ENCODE data around the gene FTO. TPM values are rescaled to one million over a fixed set of nuclear protein-coding genes. Genes with fewer than 3 reads are reported as not detected.

The FTO gene
- total RNA-seq, 2 donors from 2014 or later = 47.5 to 50.4 TPM

DNA sequence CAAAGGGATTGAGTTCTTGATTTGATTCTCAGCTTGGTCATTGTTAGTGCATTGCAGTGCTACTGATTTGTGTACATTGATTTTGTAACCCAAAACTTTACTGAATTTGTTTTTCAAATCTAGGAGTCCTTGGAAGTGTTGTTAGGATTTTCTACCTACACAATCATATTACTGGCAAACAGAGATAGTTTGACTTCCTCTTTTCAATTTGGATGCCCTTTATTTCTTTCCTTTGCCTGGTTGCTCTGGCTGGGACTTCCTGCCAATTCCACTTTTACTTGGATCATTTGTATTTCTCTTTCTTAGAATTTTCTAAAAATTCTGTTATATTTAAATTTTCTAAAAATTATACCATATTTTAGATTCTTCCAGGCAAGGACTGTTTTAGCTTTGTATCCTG lies 151.1 kb downstream of the FTO start:
- H3K27me3 ChIP-seq = no peaks in the 10 kb centered on the region
- H3K9me3 ChIP-seq = no peaks in the 10 kb centered on the region
- TF ChIP-seq CTCF (IDR thresholded peaks at IDR 0.05) (no peak), POLR2A (IDR thresholded peaks at IDR 0.05) (no peak)
- no peaks in the 10 kb centered on the region for H3K4me1 ChIP-seq
- no peaks in the 10 kb centered on the region for H3K36me3 ChIP-seq (replicated peaks in 1 of 2; ENCODE audit: insufficient read depth in 1 of 2, low read depth in 2 of 2)
- DNase-seq (no peak), ATAC-seq (no peak)
- H3K4me3 ChIP-seq = no peak overlapping the region
- no peak overlapping the region for H3K27ac ChIP-seq
- intact Hi-C loops (cut with DNase I) = no loop called here

- Histone ChIP-seq H3K36me3 (replicated peaks in 1 of 2; ENCODE audit: insufficient read depth in 1 of 2, low read depth in 2 of 2) (no peaks in the 10 kb centered on the region), H3K27ac (no peak overlapping the region), H3K4me3 (no peak overlapping the region), H3K4me1 (no peaks in the 10 kb centered on the region), H3K9me3 (no peaks in the 10 kb centered on the region), H3K27me3 (no peaks in the 10 kb centered on the region)
- 94% methylated on average over 1 of the region's 1 CpG for WGBS, 2 donors
- TF ChIP-seq CTCF (IDR thresholded peaks at IDR 0.05) = no peak
- no peak for TF ChIP-seq POLR2A (IDR thresholded peaks at IDR 0.05)
- intact Hi-C loops (cut with DNase I) = no loop called here
- DNase-seq = no peak
- no peak for ATAC-seq
Observed at GRCh38 chr16:53855511-53855910, 151.6 kb downstream of the FTO start.

DNA sequence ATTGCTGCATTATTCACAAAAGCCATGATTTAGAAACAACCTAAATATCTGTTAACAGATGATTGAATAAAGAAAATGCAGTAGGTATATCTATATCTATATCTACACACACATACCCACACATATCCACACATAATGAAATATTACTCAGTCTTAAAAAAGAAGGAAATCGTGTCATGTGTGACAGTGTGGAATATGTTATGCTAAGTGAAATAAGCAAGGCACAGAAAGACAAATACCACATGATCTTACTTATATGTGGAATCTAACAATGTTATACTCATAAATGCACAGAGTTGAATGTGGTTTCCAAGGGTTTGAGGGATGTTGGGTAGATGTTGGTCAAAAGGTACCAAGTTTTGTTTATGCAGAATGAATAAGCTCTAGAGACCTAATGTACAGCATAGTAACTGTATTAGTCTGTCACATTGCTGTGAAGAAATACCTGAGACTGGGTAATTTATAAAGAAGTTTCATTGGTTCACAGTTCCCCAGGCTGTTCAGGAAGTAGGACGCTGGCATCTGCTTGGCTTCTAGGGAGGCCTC lies 156.1 kb downstream of the FTO start:
- ATAC-seq (no peak), DNase-seq (no peak)
- intact Hi-C loops (cut with DNase I) = no loop called here
- Histone ChIP-seq H3K36me3 (replicated peaks in 1 of 2; ENCODE audit: insufficient read depth in 1 of 2, low read depth in 2 of 2) (no peaks in the 10 kb centered on the region), H3K27me3 (no peaks in the 10 kb centered on the region), H3K9me3 (no peaks in the 10 kb centered on the region), H3K4me3 (no peak overlapping the region), H3K4me1 (no peaks in the 10 kb centered on the region), H3K27ac (no peak overlapping the region)
- no peak for TF ChIP-seq POLR2A (IDR thresholded peaks at IDR 0.05)
- no peak for TF ChIP-seq CTCF (IDR thresholded peaks at IDR 0.05)
- WGBS, 2 donors = 97 to 100% methylated on average over 2 of the region's 2 CpGs

- no peaks in the 10 kb centered on the region for H3K27me3 ChIP-seq
- intact Hi-C loops (cut with DNase I) = no loop called here
- TF ChIP-seq CTCF (IDR thresholded peaks at IDR 0.05) = no peak
- TF ChIP-seq POLR2A (IDR thresholded peaks at IDR 0.05) = no peak
- H3K9me3 ChIP-seq = no peaks in the 10 kb centered on the region
- H3K27ac ChIP-seq = no peak overlapping the region
- no peaks in the 10 kb centered on the region for H3K36me3 ChIP-seq (replicated peaks in 1 of 2; ENCODE audit: insufficient read depth in 1 of 2, low read depth in 2 of 2)
- DNase-seq = no peak
- no peaks in the 10 kb centered on the region for H3K4me1 ChIP-seq
- 88 to 92% methylated on average over 2 of the region's 2 CpGs for WGBS, 2 donors
- no peak for ATAC-seq
- H3K4me3 ChIP-seq = no peak overlapping the region
Observed at GRCh38 chr16:53863861-53864260, 159.9 kb downstream of the FTO start.

DNA sequence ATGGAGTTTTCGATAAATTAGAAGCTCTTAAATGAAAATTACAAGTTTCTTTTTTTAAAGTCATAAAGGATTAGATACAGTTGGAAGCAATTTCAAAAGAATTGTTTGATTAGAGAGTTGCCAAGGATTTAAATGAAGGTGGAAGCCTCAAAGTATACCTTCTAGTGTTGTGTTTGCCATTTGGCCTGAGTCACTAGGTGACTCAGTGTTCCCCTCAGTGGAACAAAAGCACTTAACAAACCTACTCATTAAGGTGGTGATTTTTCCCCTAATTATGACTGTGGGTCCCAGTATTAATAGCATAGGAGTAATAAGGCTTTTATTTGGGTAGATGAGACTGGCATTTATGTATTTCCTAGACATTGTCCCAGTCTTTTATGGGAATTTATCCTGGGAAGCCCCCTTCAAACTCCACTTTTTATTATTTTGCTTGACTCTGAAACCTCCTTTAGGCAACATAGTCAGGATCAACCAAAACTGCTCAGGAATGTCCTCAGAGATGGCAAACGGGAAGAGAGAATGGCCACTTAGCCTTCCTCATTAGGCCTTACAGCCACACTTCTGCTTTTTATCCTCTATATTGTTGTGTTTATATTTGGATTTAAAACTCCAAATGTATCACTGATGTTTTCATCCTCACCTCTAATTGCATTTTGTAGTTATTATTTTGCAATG lies 161.0 kb downstream of the FTO start:
- H3K4me1 ChIP-seq = no peaks in the 10 kb centered on the region
- H3K4me3 ChIP-seq = no peak overlapping the region
- H3K9me3 ChIP-seq = no peaks in the 10 kb centered on the region
- no peaks in the 10 kb centered on the region for H3K36me3 ChIP-seq (replicated peaks in 1 of 2; ENCODE audit: insufficient read depth in 1 of 2, low read depth in 2 of 2)
- ATAC-seq (no peak), DNase-seq (no peak)
- WGBS, 2 donors = 87 to 95% methylated on average over 2 of the region's 2 CpGs
- peak overlapping the region in 1 of 4 donors; percentile 57 for H3K27ac ChIP-seq
- intact Hi-C loops (cut with DNase I) = no loop called here
- TF ChIP-seq POLR2A (IDR thresholded peaks at IDR 0.05) (no peak), CTCF (IDR thresholded peaks at IDR 0.05) (no peak)
- no peaks in the 10 kb centered on the region for H3K27me3 ChIP-seq
